GM04504 (cell line): ENCODE results near the gene TPCN1.

Experiments
- DNase-seq: peaks from one replicate; pipeline ENCODE4 v3.0.0-alpha.2; 2012; ENCODE audit warnings: low read depth

The TPCN1 gene

GRCh38 chr12:113287146-113287898 is 66.1 kb downstream of the TPCN1 start:
- DNase-seq = no peak

- no peak for DNase-seq
Measured at GRCh38 chr12:113287899-113288282, 66.6 kb downstream of the TPCN1 start.

GRCh38 chr12:113289361-113289760 is 68.1 kb downstream of the TPCN1 start:
- DNase-seq = no peak

- no peak for DNase-seq
Measured at GRCh38 chr12:113290506-113290905, 69.2 kb downstream of the TPCN1 start.

GRCh38 chr12:113291586-113291985 is 70.3 kb downstream of the TPCN1 start:
- no peak for DNase-seq

- no peak for DNase-seq
Measured at GRCh38 chr12:113292091-113292490, 70.8 kb downstream of the TPCN1 start.

GRCh38 chr12:113292547-113292946 is 71.3 kb downstream of the TPCN1 start:
- no peak for DNase-seq

GRCh38 chr12:113293100-113293499 is 71.8 kb downstream of the TPCN1 start:
- no peak for DNase-seq

GRCh38 chr12:113295886-113296556 is 74.8 kb downstream of the TPCN1 start:
- DNase-seq = no peak

GRCh38 chr12:113296557-113297213 is 75.4 kb downstream of the TPCN1 start:
- no peak for DNase-seq

GRCh38 chr12:113297214-113297587 is 75.9 kb downstream of the TPCN1 start:
- no peak for DNase-seq

- no peak for DNase-seq
Measured at GRCh38 chr12:113297621-113298471, 76.6 kb downstream of the TPCN1 start.

GRCh38 chr12:113298472-113298817 is 77.2 kb downstream of the TPCN1 start:
- DNase-seq = no peak

GRCh38 chr12:113298861-113299545 is 77.7 kb downstream of the TPCN1 start:
- DNase-seq = no peak

- DNase-seq = peak; percentile 65
Measured at GRCh38 chr12:113299619-113300237, 78.5 kb downstream of the TPCN1 start.

- no peak for DNase-seq
Measured at GRCh38 chr12:113301811-113302210, 80.5 kb downstream of the TPCN1 start.

- DNase-seq = no peak
Measured at GRCh38 chr12:113302466-113302865, 81.2 kb downstream of the TPCN1 start.

- DNase-seq = no peak
Measured at GRCh38 chr12:113302886-113303640, 81.8 kb downstream of the TPCN1 start.

- no peak for DNase-seq
Measured at GRCh38 chr12:113305281-113305856, 84.1 kb downstream of the TPCN1 start.

- no peak for DNase-seq
Measured at GRCh38 chr12:113306382-113306781, 85.1 kb downstream of the TPCN1 start.
